IMR-90 (cell line): Measurements from ENCODE around the gene PPY. TPM values are rescaled to one million over a fixed set of nuclear protein-coding genes. Genes with fewer than 3 reads are reported as not detected.

Source experiments
- ATAC-seq: fragments of 200-7000 bp; cut with Tn5 transposase; 2 replicates; pipeline ENCODE4 v1.9.1; 2020; ENCODE audit warnings: low read depth, mild to moderate bottlenecking, moderate library complexity
- BruUV-seq: library from RNA; stranded (reverse); fragments of 400-500 nt; replicated peaks from 2 replicates; lab custom pipeline; 2021; lab: Mats Ljungman, UMichigan
- CTCF ChIA-PET: fragments of 300-600 bp; formaldehyde crosslinking; extraction: SDS; loops from one replicate; lab custom pipeline; 2021; ENCODE audit warnings: antibody characterized with exemption; lab: Yijun Ruan, JAX
- POLR2A ChIA-PET: fragments of 300-600 bp; sonication (Branson Sonifier 250); formaldehyde crosslinking; loops from one replicate; lab custom pipeline; 2022; ENCODE audit warnings: antibody characterized with exemption; ENCODE audit not compliant: unreplicated experiment; lab: Charles Lee
- DNase-seq: peaks from one replicate; pipeline ENCODE4 v3.0.0; 2013
- H2AFZ ChIP-seq: replicated peaks from 2 replicates; pipeline ENCODE3; 2013; ENCODE audit warnings: low read length, mild to moderate bottlenecking; ENCODE audit not compliant: poor library complexity
- H2AK5ac ChIP-seq: 2 replicates; pipeline ENCODE4 v1.6.1; 2013; ENCODE audit warnings: low read depth, low read length, inconsistent platforms
- H2AK9ac ChIP-seq: replicated peaks from 2 replicates; pipeline ENCODE3; 2013; ENCODE audit warnings: mild to moderate bottlenecking, low read depth, low read length, moderate library complexity; ENCODE audit not compliant: poor library complexity
- H2BK120ac ChIP-seq: 2 replicates; pipeline ENCODE4 v1.6.1; 2013; ENCODE audit warnings: low read depth, low read length, inconsistent platforms
- H2BK15ac ChIP-seq: 3 replicates; pipeline ENCODE4 v1.6.1; 2013; ENCODE audit warnings: low read depth, low read length, inconsistent platforms
- H2BK20ac ChIP-seq: 2 replicates; pipeline ENCODE4 v1.6.1; 2013; ENCODE audit warnings: low read depth, mild to moderate bottlenecking, inconsistent platforms, low read length, moderate library complexity
- H2BK5ac ChIP-seq: 2 replicates; pipeline ENCODE4 v1.6.1; 2013; ENCODE audit warnings: mild to moderate bottlenecking, low read depth, low read length, inconsistent platforms; ENCODE audit not compliant: poor library complexity, severe bottlenecking
- H3K14ac ChIP-seq: replicated peaks from 2 replicates; pipeline ENCODE4 v1.6.1; 2013; ENCODE audit warnings: low read depth, low read length, inconsistent platforms
- H3K18ac ChIP-seq: 2 replicates; pipeline ENCODE4 v1.6.1; 2013; ENCODE audit warnings: low read depth, low read length, control low read depth
- H3K23ac ChIP-seq: 2 replicates; pipeline ENCODE4 v1.6.1; 2013; ENCODE audit warnings: low read depth, low read length, inconsistent platforms
- H3K27ac ChIP-seq: 2 replicates; pipeline ENCODE4 v1.5.1; 2013; ENCODE audit warnings: mild to moderate bottlenecking, control low read depth, low read length; ENCODE audit not compliant: insufficient read depth
- H3K27me3 ChIP-seq: 2 replicates; pipeline ENCODE4 v1.6.1; 2013; ENCODE audit warnings: low read length; ENCODE audit not compliant: control insufficient read depth, insufficient read depth
- H3K36me3 ChIP-seq: 2 replicates; pipeline ENCODE4 v1.6.1; 2013; ENCODE audit warnings: low read length, mixed read lengths; ENCODE audit not compliant: control insufficient read depth, insufficient read depth
- H3K4ac ChIP-seq: 2 replicates; pipeline ENCODE4 v1.6.1; 2013; ENCODE audit warnings: low read depth, low read length, inconsistent platforms
- H3K4me1 ChIP-seq: 2 replicates; pipeline ENCODE4 v1.6.1; 2013; ENCODE audit warnings: low read length, mixed read lengths; ENCODE audit not compliant: control insufficient read depth, insufficient read depth
- H3K4me2 ChIP-seq: 2 replicates; pipeline ENCODE4 v1.6.1; 2013; ENCODE audit warnings: low read depth, mild to moderate bottlenecking, control low read depth, low read length, moderate library complexity
- H3K4me3 ChIP-seq: 2 replicates; pipeline ENCODE4 v1.5.1; 2013; ENCODE audit warnings: low read depth, mild to moderate bottlenecking, control low read depth, low read length, moderate library complexity; ENCODE audit not compliant: insufficient read depth
- H3K56ac ChIP-seq: 2 replicates; pipeline ENCODE4 v1.6.1; 2013; ENCODE audit warnings: low read length, inconsistent platforms; ENCODE audit not compliant: insufficient read depth; ENCODE audit errors: extremely low read depth
- H3K79me1 ChIP-seq, 2 experiments: 2 replicates each; pipeline ENCODE4 v1.6.1; 2013; ENCODE audit warnings: low read length in 2 of 2, inconsistent platforms in 1 of 2, low read depth in 1 of 2
- H3K9ac ChIP-seq: 2 replicates; pipeline ENCODE4 v1.6.1; 2013; ENCODE audit warnings: low read depth, low read length, control low read depth
- H3K9me1 ChIP-seq: 2 replicates; pipeline ENCODE4 v1.6.1; 2013; ENCODE audit warnings: low read length, inconsistent platforms; ENCODE audit not compliant: insufficient read depth
- H3K9me3 ChIP-seq: 2 replicates; pipeline ENCODE4 v1.6.1; 2013; ENCODE audit warnings: low read length; ENCODE audit not compliant: control insufficient read depth, insufficient read depth
- H4K20me1 ChIP-seq: 2 replicates; pipeline ENCODE4 v1.6.1; 2013; ENCODE audit warnings: low read length, inconsistent platforms; ENCODE audit not compliant: insufficient read depth
- H4K5ac ChIP-seq: 2 replicates; pipeline ENCODE4 v1.6.1; 2013; ENCODE audit warnings: mild to moderate bottlenecking, low read depth, low read length, control low read depth
- H4K8ac ChIP-seq, 2 experiments: 2 replicates each; pipeline ENCODE4 v1.6.1; 2013; ENCODE audit warnings: low read depth in 2 of 2, low read length in 2 of 2, control low read depth in 1 of 2, inconsistent platforms in 1 of 2
- H4K91ac ChIP-seq: 2 replicates; pipeline ENCODE4 v1.6.1; 2013; ENCODE audit warnings: low read depth, low read length, inconsistent platforms; ENCODE audit not compliant: insufficient read depth
- CEBPB ChIP-seq: IDR thresholded peaks from 2 replicates; pipeline ENCODE4 v1.6.1; 2012; ENCODE audit warnings: low read depth, low read length, improper control_type of control experiment
- CTCF ChIP-seq: conservative IDR thresholded peaks from 2 replicates; pipeline ENCODE4 v1.5.1; 2012; ENCODE audit warnings: mild to moderate bottlenecking, low read depth, low read length, improper control_type of control experiment
- MAZ ChIP-seq: IDR thresholded peaks from 2 replicates; pipeline ENCODE4 v1.6.1; 2012; ENCODE audit warnings: low read depth, mild to moderate bottlenecking, low read length, improper control_type of control experiment, moderate library complexity, borderline replicate concordance
- MXI1 ChIP-seq: IDR thresholded peaks from 2 replicates; pipeline ENCODE4 v1.6.1; 2012; ENCODE audit warnings: low read depth, mild to moderate bottlenecking, low read length, moderate library complexity, borderline replicate concordance
- POLR2A ChIP-seq: IDR thresholded peaks from 2 replicates; pipeline ENCODE4 v1.6.1; 2012; ENCODE audit warnings: mild to moderate bottlenecking, low read depth, low read length
- WGBS, 2 experiments: methylation state at CpG; one replicate each; pipeline versions ENCODE4 v1.1.5 to v1.1.7; 2013; ENCODE audit warnings: missing lambda C conversion rate in 2 of 2; ENCODE audit not compliant: insufficient read length in 1 of 2; ENCODE audit errors: extremely low coverage in 2 of 2; 5-methylcytosine and 5-hydroxymethylcytosine counted together
- dilution Hi-C: fragments of 300-500 bp; cut with HindIII; formaldehyde crosslinking; loops from one replicate; pipeline ENCODE4 v1.14.3; 2018; ENCODE audit warnings: low sequenced_read_pairs; ENCODE audit not compliant: unreplicated experiment
- in situ Hi-C: fragments of 300-500 bp; cut with MboI; formaldehyde crosslinking; loops from 3 replicates; pipeline ENCODE4 v1.14.3; 2019; ENCODE audit warnings: low sequenced_read_pairs, inconsistent platforms, mixed read lengths
- intact Hi-C: fragments of 100-400 bp; cut with micrococcal nuclease; formaldehyde crosslinking; loops from 2 replicates; pipeline ENCODE4 v1.10.0; 2022
- polyA plus RNA-seq, 3 experiments: library from polyadenylated mRNA; depleted of rRNA; stranded (reverse); fragments of >200 nt; gene quantifications; 2 replicates each; pipeline ENCODE4 v1.2.3, GENCODE V29; 2012; ENCODE audit warnings: low replicate concordance in 1 of 3
- total RNA-seq: library from RNA; depleted of rRNA; stranded (reverse); fragments of >200 nt; gene quantifications from 2 replicates; pipeline ENCODE4 v1.2.3, GENCODE V29; 2012

PPY gene
- total and polyA plus RNA-seq, 2 of the 4 experiments (the other 2 are of a cell fraction) = not detected

- no peak for TF ChIP-seq CEBPB
These were observed 34.1 kb downstream of the PPY start (continued) for GRCh38 chr17:43907998-43908721.

GRCh38 chr17:43907425-43907981 lies 34.8 kb downstream of the PPY start, which contains the start of gene MPP2:
Gene MPP2 (minus strand): TSS chr17:43907536. CDS start chr17:43904460, 3,076 bp downstream.
- H3K4me2 ChIP-seq = peak within 1 kb of the TSS; percentile 98
- H3K9ac ChIP-seq = peak within 1 kb of the TSS; percentile 63
- 0% methylated on average over 14 of the region's 36 CpGs; no CpG with 5 or more reads in 1 of the 2 experiments for WGBS, 2 experiments
- no peaks in the 10 kb centered on the region for H3K36me3 ChIP-seq
- ATAC-seq = peak; percentile 71
- peak within 1 kb of the TSS; percentile 58 for H3K27ac ChIP-seq
- peak; percentile 58 for DNase-seq
- peaks cover 6% of the 10 kb centered on the region for H3K4me1 ChIP-seq
- intact Hi-C loops (no loop called here), dilution Hi-C loops (no loop called here), in situ Hi-C loops (no loop called here)
- ChIA-PET CTCF (interaction anchor here (1.9 kb wide), 1 partner anchor 29 kb away, joined by 6 read pairs; no protein-coding TSS in a partner anchor), POLR2A (no interaction called here)
- peak within 1 kb of the TSS; percentile 68; the same call in 1 of the 2 replicates for H2BK120ac ChIP-seq
- H2AFZ ChIP-seq = peak within 1 kb of the TSS; percentile 95
- 0 out of 2 replicates have a peak within 1 kb of the TSS, but pooled peaks have one; percentile 50 for H4K5ac ChIP-seq
- H3K23ac ChIP-seq = 0 out of 2 replicates have a peak within 1 kb of the TSS, but pooled peaks have one; percentile 35
- H2BK15ac ChIP-seq = peak within 1 kb of the TSS; percentile 39; the same call in 1 of the 3 replicates
- H3K18ac ChIP-seq = peak within 1 kb of the TSS; percentile 75; the same call in 1 of the 2 replicates
- no peak within 1 kb of the TSS for H3K4ac ChIP-seq
- peak within 1 kb of the TSS; percentile 87 for H2AK9ac ChIP-seq
- peak; percentile 79; the same call in 1 of the 2 replicates for TF ChIP-seq MAZ
- 0 out of 2 replicates have a peak, but pooled peaks have one; percentile 17 for TF ChIP-seq CTCF
- TF ChIP-seq POLR2A = 0 out of 2 replicates have a peak, but pooled peaks have one; percentile 29
- TF ChIP-seq MXI1 = no peak
- H3K14ac ChIP-seq = no peak within 1 kb of the TSS; the same call in 1 of the 2 replicates
- H3K9me1 ChIP-seq = 0 out of 2 replicates have a peak, but pooled peaks cover 4% of the 10 kb centered on the region
- peak within 1 kb of the TSS in 1 of 2 experiments; percentile 61; a peak in 2 of 4 replicates for H4K8ac ChIP-seq
- no peaks in the 10 kb centered on the region for H3K79me1 ChIP-seq
- H3K56ac ChIP-seq = no peak within 1 kb of the TSS
- peaks cover 18% of the 10 kb centered on the region for H3K27me3 ChIP-seq
- H4K91ac ChIP-seq = no peak within 1 kb of the TSS; the same call in 1 of the 2 replicates
- no peaks in the 10 kb centered on the region for H3K9me3 ChIP-seq
- H3K4me3 ChIP-seq = peak within 1 kb of the TSS; percentile 57
- H4K20me1 ChIP-seq = peaks cover 8% of the 10 kb centered on the region
- no peak within 1 kb of the TSS for H2AK5ac ChIP-seq
- H2BK20ac ChIP-seq = no peak within 1 kb of the TSS
- peak within 1 kb of the TSS; percentile 46 for H2BK5ac ChIP-seq
- no TSS peak for BruUV-seq
